ENCODE measurements around the gene TCERG1.

DNA sequence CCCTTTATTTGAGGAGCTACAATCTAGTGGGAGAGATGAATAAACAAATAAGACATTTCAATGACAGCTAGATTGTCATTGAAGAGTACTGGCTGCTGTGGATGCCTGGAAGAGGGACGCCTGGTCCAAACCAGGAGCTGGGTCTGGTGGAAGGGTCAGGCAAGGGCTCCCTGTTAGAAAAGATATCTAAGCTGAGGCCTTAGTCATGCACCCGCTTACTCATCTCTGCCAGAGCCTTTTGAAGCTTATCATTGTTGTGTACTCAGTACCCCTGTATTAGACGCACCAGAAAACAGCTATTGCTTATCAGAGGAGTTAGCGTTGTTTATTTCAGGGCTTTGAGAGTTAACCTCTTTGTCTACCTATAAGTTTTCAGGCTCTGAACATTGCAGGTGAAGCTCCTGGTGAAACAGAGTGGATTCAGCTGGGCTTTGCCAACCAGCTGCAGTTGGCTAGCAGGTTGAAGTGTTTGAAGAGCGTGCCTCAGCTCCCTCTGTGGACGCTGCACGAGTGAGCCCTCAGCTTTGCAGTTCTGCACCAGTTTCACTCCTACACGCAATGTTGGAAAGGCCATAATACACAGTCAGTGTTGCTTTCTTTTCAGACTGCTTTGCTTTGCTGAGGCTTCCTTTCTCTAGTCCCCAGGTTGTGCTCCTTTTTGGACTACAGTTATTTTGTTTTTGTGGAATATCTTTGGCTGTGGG, 74.4 kb downstream of the TCERG1 start:
- TF ChIP-seq GATA2 (IDR thresholded peaks at IDR 0.05; ENCODE audit: low read depth, low read length): no peak
- TF ChIP-seq GATA3 (IDR thresholded peaks at IDR 0.05; ENCODE audit: low read depth, low read length): no peak
